GM19452 (cell line): ENCODE results near the gene TRMT2A.

Experiments used
- ATAC-seq: cut with Tn5 transposase; IDR thresholded peaks from one replicate; pipeline ENCODE4 v1.9.1; 2021; ENCODE audit not compliant: unreplicated experiment

The TRMT2A gene

GRCh38 chr22:20135806-20136602, 19.0 kb upstream of the TRMT2A start:
- no peak for ATAC-seq

- ATAC-seq = no peak
These were observed 18.2 kb upstream of the TRMT2A start for GRCh38 chr22:20135265-20135664.

- ATAC-seq = no peak
These were observed 17.0 kb upstream of the TRMT2A start for GRCh38 chr22:20133930-20134549.

- no peak for ATAC-seq
These were observed 15.7 kb upstream of the TRMT2A start for GRCh38 chr22:20132686-20133246.

- ATAC-seq = no peak
These were observed 15.0 kb upstream of the TRMT2A start for GRCh38 chr22:20131859-20132685.

GRCh38 chr22:20131597-20131858, 14.5 kb upstream of the TRMT2A start, which contains the start of gene ZDHHC8:
ZDHHC8 (plus strand) TSS chr22:20131804; CDS start chr22:20131948, 144 bp downstream.
- peak; percentile 46 for ATAC-seq

- ATAC-seq = peak; percentile 50
These were observed 13.9 kb upstream of the TRMT2A start for GRCh38 chr22:20130731-20131596.

DNA sequence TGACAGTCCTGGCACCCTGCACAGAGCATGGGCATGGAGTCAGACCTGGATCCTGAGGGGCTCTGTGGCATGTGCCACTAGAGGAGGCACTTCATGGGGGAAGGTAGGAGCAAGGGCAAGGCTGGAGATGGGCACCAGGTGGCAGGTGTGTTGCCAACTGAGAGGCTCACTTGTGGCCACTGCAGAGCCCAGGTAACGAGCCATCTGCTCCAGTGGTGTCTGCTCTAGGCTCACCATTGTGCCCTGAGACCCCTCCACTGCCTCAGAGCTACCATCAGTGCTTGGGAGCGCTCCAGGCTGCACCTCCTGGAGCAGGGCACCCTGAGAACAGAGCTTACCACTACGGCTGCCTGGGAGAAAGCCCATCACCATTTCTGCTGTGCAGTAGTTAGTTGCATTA, 13.3 kb upstream of the TRMT2A start:
- no peak for ATAC-seq

GRCh38 chr22:20129747-20130014, 12.7 kb upstream of the TRMT2A start:
- ATAC-seq = no peak

DNA sequence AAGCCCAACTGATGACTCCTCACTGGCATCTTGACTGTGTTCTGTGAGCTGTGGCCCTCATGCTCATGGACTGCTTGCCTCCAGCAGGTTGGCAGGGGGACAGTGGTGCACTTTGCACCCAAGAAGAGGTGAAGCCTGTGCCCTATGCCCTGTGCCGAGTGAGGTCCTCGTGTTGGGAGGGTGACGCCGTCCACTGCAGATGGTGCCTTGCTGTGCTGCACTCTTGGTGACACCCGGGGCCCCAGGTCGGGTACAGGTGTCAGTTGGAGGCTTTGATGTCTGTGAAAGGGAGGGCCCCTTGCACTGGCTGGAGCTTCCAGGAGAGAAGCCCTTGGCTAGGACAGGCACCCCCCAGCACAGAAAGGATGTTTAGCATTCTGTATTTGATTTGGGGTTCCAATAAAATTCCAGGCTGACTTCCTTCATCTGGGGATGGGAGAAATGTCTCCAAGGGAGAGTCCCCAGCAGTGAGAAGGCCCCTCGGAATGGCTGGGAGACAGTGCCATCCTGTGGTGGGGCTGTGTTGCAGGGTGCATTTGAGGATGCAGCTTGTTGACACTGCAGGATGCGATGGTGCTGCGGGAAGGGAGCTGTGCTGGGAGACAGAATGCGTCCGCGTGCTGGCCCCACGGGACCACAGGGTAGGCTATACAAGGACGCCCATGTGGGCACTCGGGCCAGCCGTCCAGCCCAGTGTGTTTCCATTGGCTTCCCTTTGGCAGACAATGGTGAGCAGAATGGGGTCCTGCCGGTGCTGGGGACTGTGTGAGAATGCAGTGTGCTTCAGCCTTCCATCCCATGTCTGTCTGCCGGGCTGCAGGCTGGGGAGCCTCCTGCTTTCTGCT, 12.1 kb upstream of the TRMT2A start:
- ATAC-seq = no peak

- no peak for ATAC-seq
These were observed 11.5 kb upstream of the TRMT2A start for GRCh38 chr22:20128619-20128901.

DNA sequence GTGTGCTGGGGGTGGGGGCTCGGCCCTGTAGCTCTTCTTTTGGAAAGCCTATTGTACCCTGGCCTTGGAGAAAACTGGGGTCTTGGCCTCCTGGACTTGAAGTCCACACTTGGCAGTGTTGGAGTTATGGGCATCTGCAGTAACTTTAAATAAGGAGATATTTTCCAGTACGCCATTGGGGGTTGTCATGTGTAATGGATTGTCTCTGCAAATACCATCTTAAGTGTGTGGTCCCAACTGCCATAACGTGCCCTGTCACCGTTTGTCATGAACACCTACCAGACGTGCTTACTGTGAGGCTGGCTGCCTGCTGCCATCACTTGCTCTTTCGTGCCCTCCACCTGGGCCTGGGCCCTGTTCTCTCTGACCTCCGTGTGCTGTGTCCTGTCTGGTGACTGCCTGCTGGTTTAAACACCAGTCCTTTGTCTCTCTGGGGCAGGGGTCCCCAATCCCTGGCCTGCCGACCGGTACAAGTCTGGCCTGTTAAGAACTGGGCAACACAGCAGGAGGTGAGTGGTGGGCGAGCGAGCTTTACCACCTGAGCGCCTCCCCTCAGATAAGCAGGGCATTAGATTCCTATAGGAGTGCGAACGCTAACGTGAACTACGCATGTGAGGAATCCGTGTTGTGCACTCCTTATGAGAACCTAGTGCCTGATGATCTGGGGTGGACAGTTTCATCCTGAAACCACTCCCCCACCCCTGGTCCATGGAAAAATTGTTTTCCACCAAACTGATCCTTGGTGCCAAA, 11.0 kb upstream of the TRMT2A start:
- no peak for ATAC-seq

- ATAC-seq = no peak
These were observed 10.4 kb upstream of the TRMT2A start for GRCh38 chr22:20127318-20127868.

- no peak for ATAC-seq
These were observed 9.4 kb upstream of the TRMT2A start for GRCh38 chr22:20126284-20127029.

DNA sequence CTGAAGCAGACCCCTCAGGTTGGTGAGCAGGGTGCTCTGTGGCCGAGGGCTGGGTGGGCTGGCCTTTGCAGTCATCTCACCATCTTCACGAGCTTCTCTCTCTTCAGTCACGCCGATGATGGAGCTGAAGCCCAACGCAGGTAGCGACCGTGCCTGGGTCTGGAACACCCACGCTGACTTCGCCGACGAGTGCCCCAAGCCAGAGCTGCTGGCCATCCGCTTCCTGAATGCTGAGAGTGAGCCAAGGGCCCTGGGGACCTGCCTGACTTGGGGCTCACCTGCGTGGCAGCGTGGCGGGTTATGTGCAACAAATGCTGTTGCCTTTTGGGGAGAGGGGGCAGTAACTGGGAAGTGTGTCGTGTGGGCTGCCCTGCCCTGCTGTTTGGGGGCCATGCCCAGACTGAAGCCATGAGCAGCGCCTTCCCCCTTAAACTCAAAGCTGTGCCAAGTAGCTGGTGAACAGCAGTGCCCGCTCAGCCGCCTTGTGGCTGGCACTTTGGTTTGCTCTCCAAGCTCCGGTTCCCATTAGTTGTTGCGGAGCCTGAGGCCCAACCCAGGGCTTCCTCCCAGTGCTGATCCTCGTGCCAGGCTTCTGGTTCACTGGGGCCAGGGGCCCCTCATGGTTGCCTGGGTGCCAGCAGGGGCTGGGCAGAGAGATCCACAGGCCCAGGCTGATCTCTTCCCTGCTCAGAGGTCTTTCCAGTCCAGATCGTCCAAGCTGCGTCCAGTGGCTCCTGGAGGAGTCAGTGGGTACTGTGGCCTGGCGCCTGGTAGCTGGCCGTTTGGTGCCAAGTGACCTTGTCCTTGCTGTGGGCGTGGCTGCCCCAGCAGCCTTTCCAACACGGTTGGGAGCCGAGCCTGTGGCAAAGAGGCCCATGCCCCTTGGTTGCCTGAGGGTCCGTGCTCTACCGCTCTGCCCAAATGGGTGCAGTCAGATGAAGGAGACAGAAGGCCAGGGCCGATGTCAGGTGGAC, 8.5 kb upstream of the TRMT2A start:
- no peak for ATAC-seq

DNA sequence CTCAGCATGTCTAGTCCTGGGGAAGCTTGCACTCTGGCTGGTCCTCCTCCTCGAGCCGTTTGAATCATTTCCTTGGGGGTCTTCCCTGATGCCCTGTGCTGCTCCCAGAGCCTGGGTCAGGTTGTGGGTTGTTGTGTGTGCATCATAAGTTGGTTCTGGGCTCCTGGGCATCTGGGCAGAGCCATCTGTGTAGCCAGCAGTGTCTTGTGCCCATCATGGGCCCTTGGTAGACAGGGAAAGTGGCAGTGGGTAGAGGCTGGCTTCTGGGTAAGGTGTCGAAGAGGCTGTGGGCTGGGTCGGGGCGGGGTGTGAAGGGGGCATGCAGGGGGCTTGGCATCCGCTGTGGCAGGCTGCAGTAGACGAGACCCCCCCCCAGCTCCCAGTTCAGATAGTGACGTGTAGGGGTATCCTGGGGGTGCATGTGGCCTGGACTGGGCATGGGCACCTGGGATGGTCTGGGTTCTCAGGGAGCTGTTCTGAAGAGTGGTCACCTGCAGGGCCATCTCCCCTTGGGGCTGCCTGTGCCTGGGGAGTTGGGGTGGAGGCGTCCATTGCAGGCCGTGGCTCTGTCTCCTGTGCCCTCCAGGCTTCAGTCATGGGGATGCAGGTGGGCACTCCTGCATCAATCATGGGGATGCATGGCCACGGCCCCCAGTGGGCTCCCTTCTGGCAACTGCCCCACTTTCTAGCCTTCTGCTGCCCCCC, 7.2 kb upstream of the TRMT2A start:
- ATAC-seq = no peak
